HG02623 (cell line): Measurements from ENCODE around the gene INPP5F.

Experiments used
- ATAC-seq: cut with Tn5 transposase; IDR thresholded peaks from one replicate; pipeline ENCODE4 v1.9.1; 2021; ENCODE audit warnings: moderate library complexity; ENCODE audit not compliant: unreplicated experiment

The INPP5F gene

DNA sequence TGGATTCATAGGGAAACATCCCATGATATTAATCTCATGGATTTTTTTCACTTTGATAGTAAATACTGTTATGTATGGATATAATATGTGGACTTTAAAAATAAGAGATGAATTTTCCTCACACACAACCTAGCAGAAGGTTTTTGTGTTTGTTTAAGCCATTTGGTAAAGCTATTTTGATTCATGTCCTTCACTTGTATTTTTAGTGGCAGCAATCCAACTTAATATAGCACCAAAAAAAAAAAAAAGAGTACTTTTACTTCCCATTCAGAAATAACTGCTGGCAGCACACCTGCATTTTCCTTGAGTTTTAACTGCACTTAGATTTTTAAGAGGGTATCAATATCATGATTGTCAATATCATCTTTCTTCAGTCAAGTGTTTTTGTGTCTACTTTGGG is 86.8 kb downstream of the INPP5F start:
- ATAC-seq, result no peak

DNA sequence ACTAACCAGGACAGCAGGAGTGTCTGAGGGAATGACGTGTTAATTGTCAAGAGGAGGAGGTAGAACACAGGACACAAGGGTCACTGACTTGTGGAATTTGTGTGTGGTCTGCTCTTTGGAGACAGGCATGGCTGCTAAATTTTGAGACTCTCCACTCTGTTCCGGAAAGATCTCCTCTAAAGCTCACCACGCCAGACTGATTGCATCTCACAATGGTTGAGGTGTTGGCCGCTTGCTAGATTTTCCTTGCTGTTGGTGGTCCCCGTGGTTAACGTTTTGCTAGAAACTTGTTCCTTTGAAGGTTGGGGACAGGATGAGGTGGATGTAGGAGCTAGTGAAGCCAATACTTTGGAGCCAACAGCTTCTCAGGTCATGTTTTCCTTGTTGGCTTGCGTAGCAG is 89.8 kb downstream of the INPP5F start:
- ATAC-seq, result no peak

- no peak for ATAC-seq
These were observed 92.4 kb downstream of the INPP5F start for GRCh38 chr10:119817991-119818888.

DNA sequence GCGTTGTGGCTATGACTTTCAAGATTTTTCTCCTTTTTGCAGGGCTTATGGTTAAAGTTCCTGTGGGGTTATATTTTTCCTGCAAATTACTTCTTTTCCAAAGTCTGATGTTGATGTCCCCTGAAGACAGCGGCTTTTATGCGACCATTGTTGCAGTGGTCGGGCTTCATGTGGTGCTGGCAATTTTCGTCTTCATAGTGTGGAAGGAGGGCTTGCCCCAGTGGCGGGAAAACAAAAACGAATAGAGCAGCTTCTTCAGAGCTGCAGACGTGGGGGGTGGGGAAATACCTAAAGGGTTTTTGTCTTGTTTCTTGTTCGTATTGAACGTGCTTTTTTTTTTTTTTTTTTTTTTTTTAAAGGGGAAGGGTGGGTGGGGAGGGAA is 93.0 kb downstream of the INPP5F start:
- no peak for ATAC-seq

DNA sequence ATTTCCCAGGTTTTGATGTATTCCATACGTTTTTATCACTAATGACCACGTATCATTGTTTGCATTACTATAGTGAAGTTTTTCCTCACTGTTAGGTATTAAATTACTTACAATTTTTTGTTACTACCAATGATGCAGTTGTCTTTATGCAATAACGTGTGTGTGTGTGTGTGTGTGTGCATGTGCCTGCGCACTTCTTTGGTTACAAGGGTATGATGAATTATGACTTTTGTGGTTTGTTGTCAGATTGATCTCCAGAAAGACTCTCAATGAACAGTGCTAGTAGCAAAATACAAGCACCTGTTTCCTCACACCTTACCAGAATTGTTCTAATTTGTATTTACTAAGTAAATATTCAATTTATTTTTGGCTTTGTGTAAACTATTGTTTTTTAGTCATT is 95.3 kb downstream of the INPP5F start:
- no peak for ATAC-seq

DNA sequence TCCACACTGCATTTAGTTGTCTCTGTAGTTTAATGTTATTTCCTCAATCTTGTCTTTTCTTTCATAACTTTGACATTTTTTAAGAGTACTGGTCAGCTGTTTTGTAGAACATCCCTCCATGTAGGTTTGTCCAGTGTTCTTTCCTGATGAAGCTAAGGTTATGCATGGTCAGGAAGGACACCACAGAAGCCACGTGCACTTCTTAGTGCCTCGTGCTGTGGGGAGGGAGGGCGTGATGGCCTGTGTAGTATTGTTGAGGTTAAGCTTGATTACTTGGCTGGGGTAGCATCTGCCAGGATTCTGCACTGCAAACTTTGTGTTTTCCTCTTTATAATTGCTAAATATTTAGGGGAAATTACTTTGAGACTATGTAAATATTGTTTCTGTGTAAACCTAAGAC is 98.4 kb downstream of the INPP5F start:
- no peak for ATAC-seq

DNA sequence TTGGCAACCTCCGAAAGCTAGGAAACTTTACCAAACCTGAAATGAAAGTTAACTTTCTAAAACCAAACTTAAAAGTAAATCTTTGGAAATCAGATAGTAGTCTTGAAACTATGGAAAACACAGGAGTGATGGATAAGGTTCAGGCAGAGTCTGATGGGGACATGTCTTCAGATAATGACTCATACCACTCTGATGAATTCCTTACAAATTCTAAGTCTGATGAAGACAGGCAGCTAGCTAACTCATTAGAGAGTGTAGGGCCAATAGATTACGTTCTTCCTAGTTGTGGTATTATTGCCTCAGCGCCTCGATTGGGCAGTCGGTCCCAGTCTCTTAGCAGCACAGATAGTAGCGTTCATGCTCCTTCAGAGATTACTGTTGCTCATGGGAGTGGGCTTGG is 100.9 kb downstream of the INPP5F start:
- ATAC-seq, result no peak

DNA sequence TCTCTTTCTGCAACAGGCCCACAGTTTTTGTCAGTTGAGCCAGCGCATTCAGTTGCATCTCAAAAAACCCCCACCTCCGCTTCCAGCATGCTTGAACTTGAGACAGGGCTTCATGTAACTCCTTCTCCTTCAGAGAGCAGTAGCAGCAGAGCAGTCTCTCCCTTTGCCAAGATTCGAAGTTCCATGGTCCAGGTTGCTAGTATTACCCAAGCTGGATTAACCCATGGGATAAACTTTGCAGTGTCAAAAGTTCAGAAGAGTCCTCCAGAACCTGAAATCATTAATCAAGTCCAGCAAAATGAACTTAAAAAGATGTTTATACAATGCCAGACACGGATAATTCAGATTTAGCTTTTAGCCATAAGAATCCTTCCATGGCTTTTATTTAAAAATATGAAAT is 101.6 kb downstream of the INPP5F start:
- ATAC-seq, result no peak

DNA sequence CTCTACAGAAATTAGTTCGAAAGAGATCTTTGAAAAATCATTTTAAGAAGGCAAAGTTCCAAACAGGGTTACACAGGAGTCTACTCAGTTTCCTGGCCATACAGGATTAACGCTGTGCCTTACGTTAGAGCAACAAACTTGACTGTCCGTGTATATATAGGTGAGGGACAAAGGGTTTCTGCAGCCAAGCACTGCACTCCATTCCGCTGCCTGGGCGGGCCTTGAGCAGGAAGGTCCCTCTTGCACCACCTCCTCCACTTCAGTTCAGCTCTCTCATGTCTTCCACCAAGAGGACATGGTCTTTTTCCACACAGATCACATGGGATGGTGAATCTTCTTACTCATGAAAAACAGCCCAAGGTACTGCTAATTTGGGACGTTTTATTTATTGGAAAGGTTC is 103.6 kb downstream of the INPP5F start:
- no peak for ATAC-seq

GRCh38 chr10:119830851-119831250 is 105.0 kb downstream of the INPP5F start:
- no peak for ATAC-seq

- no peak for ATAC-seq
These were observed 105.8 kb downstream of the INPP5F start for GRCh38 chr10:119831656-119832055.

DNA sequence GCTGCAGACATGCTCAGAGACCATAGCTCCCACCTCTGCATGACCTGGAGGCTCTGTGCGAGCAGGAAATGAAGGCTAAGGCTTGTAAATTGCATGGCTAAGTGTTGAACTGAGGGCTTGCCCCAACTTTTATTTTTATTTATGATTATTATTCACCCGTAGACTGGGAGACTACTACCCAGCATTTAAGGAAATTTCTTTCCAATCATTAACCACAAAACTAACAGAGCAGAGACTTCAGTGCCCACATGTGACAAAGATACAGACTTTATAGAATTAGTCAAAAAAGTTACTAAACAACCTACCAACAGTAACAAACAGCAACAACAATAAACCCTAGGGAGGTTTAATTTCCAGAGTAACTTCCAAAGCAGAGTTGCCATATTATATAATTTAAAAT is 107.1 kb downstream of the INPP5F start:
- ATAC-seq, result no peak

GRCh38 chr10:119834188-119834587 is 108.3 kb downstream of the INPP5F start:
- ATAC-seq, result no peak

DNA sequence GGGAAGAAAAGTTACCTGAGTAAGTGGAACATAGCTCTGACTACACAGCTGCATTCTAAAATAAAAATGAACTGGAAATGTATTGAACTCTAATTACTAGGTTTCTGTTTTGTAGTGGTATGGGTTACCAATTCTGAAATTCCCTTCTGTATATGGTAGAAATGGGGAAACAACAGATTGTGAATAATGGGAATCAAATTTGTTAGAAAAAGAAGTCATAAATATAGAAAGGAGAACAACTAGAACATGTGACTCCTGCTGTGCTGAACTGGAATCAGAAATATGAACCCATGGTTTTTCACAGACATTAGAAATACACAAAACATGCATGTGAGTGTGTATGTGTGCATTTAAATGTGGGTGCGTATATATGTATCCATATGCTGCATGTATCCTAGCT is 119.8 kb downstream of the INPP5F start:
- ATAC-seq, result no peak

GRCh38 chr10:119849031-119849789 is 123.4 kb downstream of the INPP5F start:
- ATAC-seq, result no peak

DNA sequence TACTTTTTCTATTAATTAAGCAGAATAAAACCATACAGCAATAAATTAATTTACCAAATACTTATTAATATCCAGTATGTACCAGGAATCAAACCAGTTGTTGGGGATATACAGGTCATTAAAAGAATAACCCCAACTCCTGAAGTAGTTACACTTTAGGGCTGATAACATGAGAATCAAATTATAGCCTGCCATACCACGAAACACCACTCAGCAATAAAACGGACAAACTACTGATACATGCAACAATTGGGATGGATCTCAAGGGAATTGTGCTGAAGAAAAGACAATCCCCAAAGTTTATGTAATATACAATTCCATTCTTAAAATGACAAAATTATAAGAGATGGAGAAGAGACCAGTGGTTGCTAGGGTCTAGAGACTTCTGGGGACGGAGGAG is 124.1 kb downstream of the INPP5F start:
- no peak for ATAC-seq

DNA sequence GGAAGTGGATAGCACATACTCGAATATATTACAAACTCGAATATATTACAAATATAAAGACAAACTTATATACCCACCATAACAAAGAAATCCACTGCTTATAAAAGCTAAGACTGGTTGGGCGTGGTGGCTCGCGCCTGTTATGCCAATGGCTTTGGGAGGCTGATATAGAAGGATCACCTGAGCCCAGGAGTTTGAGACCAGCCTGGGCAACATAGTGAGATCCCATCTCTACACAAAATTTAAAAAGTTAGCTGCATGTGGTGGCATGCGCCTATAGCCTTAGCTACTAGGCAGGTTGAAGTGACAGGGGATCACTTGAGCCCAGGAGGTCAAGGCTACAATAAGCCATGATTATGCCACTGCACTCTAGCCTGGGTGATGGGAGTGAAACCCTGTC is 126.4 kb downstream of the INPP5F start:
- no peak for ATAC-seq

DNA sequence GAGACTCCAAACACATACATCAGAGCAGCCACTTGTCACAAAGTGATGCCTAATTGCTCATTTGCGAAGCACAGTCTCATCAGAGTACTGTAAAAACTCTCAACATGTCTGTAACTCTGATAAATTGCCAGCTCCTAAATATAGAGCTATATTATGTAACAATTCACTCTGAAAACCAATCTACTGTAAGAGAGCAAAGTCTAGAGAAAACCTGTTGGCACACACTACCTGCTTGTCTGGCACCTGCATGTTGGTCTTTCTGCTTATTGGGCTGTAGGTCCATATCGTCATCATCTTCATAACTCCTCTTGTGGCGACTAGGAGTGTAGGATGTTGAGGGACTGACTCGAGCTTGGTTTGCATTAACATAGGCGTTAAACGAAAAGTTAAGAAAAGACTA is 127.0 kb downstream of the INPP5F start:
- ATAC-seq, result no peak

DNA sequence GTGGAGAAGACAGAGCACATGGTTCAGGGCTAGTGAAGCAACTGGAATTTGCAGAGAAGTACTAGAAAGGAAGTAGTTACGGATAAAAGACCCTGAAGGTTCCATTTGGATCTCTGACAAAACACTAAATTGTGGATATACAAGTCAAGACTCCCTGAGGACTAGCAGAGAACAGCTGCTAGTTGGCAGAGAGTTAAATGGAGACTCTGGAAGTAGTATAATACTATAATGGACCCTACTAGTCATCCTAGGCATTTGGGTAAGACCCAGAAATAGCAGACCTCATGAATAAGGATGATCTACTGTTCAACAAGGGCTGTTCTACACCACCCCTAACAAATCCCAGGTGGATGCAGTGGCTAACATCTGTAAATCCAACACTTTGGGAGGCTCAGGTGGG is 127.7 kb downstream of the INPP5F start:
- ATAC-seq, result no peak

GRCh38 chr10:119858063-119858462 is 132.2 kb downstream of the INPP5F start:
- ATAC-seq, result no peak

GRCh38 chr10:119859420-119860258 is 133.8 kb downstream of the INPP5F start:
- ATAC-seq, result no peak
